ENCODE measurements around the gene VWA7. TPM values are rescaled to one million over a fixed set of nuclear protein-coding genes. Genes with fewer than 3 reads are reported as not detected.

The VWA7 gene
- polyA plus RNA-seq, 1 of the 3 experiments (the other 2 are of a cell fraction) = 0.56 TPM

- peaks cover 2 to 45% of the 10 kb centered on the region in 2 experiments for H3K36me3 ChIP-seq (replicated peaks in 1 of 2; ENCODE audit: control insufficient read depth in 1 of 2, insufficient read depth in 2 of 2, low read length in 1 of 2)
- H3K4me2 ChIP-seq = no peak overlapping the region
- no peak overlapping the region for H2AFZ ChIP-seq (ENCODE audit: low read depth)
- H3K9me3 ChIP-seq = no peaks in the 10 kb centered on the region
- no peak for DNase-seq
- no peaks in the 10 kb centered on the region for H3K27me3 ChIP-seq (ENCODE audit: insufficient read depth)
- no peak overlapping the region for H3K27ac ChIP-seq (ENCODE audit: low read depth in 2 of 2, low read length in 1 of 2)
- no peak overlapping the region for H3K9ac ChIP-seq
- H3F3A ChIP-seq (replicated peaks; ENCODE audit: insufficient read depth) = peaks cover 3% of the 10 kb centered on the region
- no peak for TF ChIP-seq NRF1 (IDR thresholded peaks at IDR 0.05; ENCODE audit: low read depth, low read length)
- ChIA-PET POLR2A (no interaction called here), CTCF (interaction anchor here (0.9 to 9.9 kb wide), 6 partner anchors 7 to 197 kb away, joined by 3 to 62 read pairs (median 4); no protein-coding TSS in a partner anchor)
- H3K4me3 ChIP-seq (ENCODE audit: low read depth in 2 of 2, low read length in 1 of 2) = no peak overlapping the region
- H3K9me2 ChIP-seq = no peaks in the 10 kb centered on the region
- 100% methylated on average over 1 of the region's 5 CpGs for WGBS (ENCODE audit: low lambda C conversion rate)
- H3K4me1 ChIP-seq (ENCODE audit: control insufficient read depth in 1 of 2, insufficient read depth in 2 of 2, low read depth in 1 of 2, low read length in 1 of 2) = peaks cover 9 to 10% of the 10 kb centered on the region in 2 experiments; a peak in 2 of 4 replicates
- H4K20me1 ChIP-seq (ENCODE audit: insufficient read depth) = no peaks in the 10 kb centered on the region
- no peaks in the 10 kb centered on the region for H3K79me2 ChIP-seq (ENCODE audit: insufficient read depth)
Observed at GRCh38 chr6:31778193-31778592, 1.1 kb upstream of the VWA7 start.

GRCh38 chr6:31777667-31778050 is 531 bp upstream of the VWA7 start:
- CTCF ChIA-PET = interaction anchor here (0.9 to 9.9 kb wide), 6 partner anchors 7 to 197 kb away, joined by 3 to 62 read pairs (median 4); no protein-coding TSS in a partner anchor
- no peak for TF ChIP-seq IRF3 (IDR thresholded peaks at IDR 0.05; ENCODE audit: low read depth, low read length)
- TF ChIP-seq NFIC (IDR thresholded peaks at IDR 0.05; ENCODE audit: borderline replicate concordance) = no peak
- no peak for TF ChIP-seq USF2 (IDR thresholded peaks at IDR 0.05; ENCODE audit: borderline replicate concordance, low read depth, low read length)
- TF ChIP-seq TCF12 (IDR thresholded peaks at IDR 0.05) = no peak
- TF ChIP-seq GATA2 (CRISPR knock-in tag; IDR thresholded peaks at IDR 0.05) = no peak
- TF ChIP-seq YY1 (IDR thresholded peaks at IDR 0.05; ENCODE audit: low read depth) = no peak
- no peak for TF ChIP-seq SIN3A (IDR thresholded peaks at IDR 0.05; ENCODE audit: borderline replicate concordance, low read depth, low read length)
- no peak for TF ChIP-seq TAF1 (IDR thresholded peaks at IDR 0.05; ENCODE audit: borderline replicate concordance, low read depth, low read length)
- no peak for TF ChIP-seq SMC3 (IDR thresholded peaks at IDR 0.05; ENCODE audit: low read depth, low read length)
- TF ChIP-seq MXI1 (IDR thresholded peaks at IDR 0.05; ENCODE audit: low read depth, low read length) = no peak
- no peak for TF ChIP-seq RXRA (IDR thresholded peaks at IDR 0.05; ENCODE audit: borderline replicate concordance, low read depth)
- TF ChIP-seq RAD21 (IDR thresholded peaks at IDR 0.05; ENCODE audit: low read length) = no peak
- no peak for TF ChIP-seq EZH2phosphoT487 (IDR thresholded peaks at IDR 0.05; ENCODE audit: borderline replicate concordance, low read depth)
- TF ChIP-seq JUND (IDR thresholded peaks at IDR 0.05) = no peak
- POLR2A ChIA-PET = no interaction called here
- DNase-seq = no peak
- H3K9me3 ChIP-seq = no peaks in the 10 kb centered on the region
- H3K79me2 ChIP-seq (ENCODE audit: insufficient read depth) = no peaks in the 10 kb centered on the region
- H4K20me1 ChIP-seq (ENCODE audit: insufficient read depth) = no peaks in the 10 kb centered on the region
- H3K36me3 ChIP-seq (replicated peaks in 1 of 2; ENCODE audit: control insufficient read depth in 1 of 2, insufficient read depth in 2 of 2, low read length in 1 of 2) = peaks cover 0 to 39% of the 10 kb centered on the region in 2 experiments
- no peak overlapping the region for H3K4me3 ChIP-seq (ENCODE audit: low read depth in 2 of 2, low read length in 1 of 2)
- WGBS (ENCODE audit: low lambda C conversion rate) = 98% methylated on average over 5 of the region's 5 CpGs
- no peak overlapping the region for H3K9ac ChIP-seq
- H3K9me2 ChIP-seq = no peaks in the 10 kb centered on the region
- peaks cover 9 to 10% of the 10 kb centered on the region in 2 experiments; a peak in 2 of 4 replicates for H3K4me1 ChIP-seq (ENCODE audit: control insufficient read depth in 1 of 2, insufficient read depth in 2 of 2, low read depth in 1 of 2, low read length in 1 of 2)
- no peak overlapping the region; a peak in 1 of 4 replicates for H3K27ac ChIP-seq (ENCODE audit: low read depth in 2 of 2, low read length in 1 of 2)
- H3F3A ChIP-seq (replicated peaks; ENCODE audit: insufficient read depth) = peaks cover 3% of the 10 kb centered on the region
- H3K27me3 ChIP-seq (ENCODE audit: insufficient read depth) = no peaks in the 10 kb centered on the region
- H3K4me2 ChIP-seq = no peak overlapping the region
- no peak overlapping the region for H2AFZ ChIP-seq (ENCODE audit: low read depth)

Measured in SK-N-SH (cell line).